22Rv1 (cell line): ENCODE results near the gene DTD1.

Experiments used
- H3K27ac ChIP-seq: fragments of 450-650 bp; 2 replicates; pipeline ENCODE4 v1.5.1; 2017
- CTCF ChIP-seq: fragments of 450-650 bp; IDR thresholded peaks from 2 replicates; pipeline ENCODE4 v1.5.1; 2017; ENCODE audit warnings: mild to moderate bottlenecking
- ZFX ChIP-seq: fragments of 450-650 bp; IDR thresholded peaks from 2 replicates; pipeline ENCODE4 v1.6.1; 2017; ENCODE audit warnings: antibody characterized with exemption, borderline replicate concordance

The DTD1 gene

GRCh38 chr20:18698735-18699380, 111.0 kb downstream of the DTD1 start:
- TF ChIP-seq CTCF (no peak), ZFX (no peak)
- H3K27ac ChIP-seq = no peak overlapping the region

GRCh38 chr20:18701969-18702368, 114.1 kb downstream of the DTD1 start:
- no peak for TF ChIP-seq ZFX
- TF ChIP-seq CTCF = no peak
- H3K27ac ChIP-seq = no peak overlapping the region

- TF ChIP-seq ZFX (no peak), CTCF (no peak)
- no peak overlapping the region for H3K27ac ChIP-seq
Observed at GRCh38 chr20:18702736-18703135, 114.9 kb downstream of the DTD1 start.

- no peak for TF ChIP-seq ZFX
- no peak for TF ChIP-seq CTCF
- H3K27ac ChIP-seq = no peak overlapping the region
Observed at GRCh38 chr20:18705490-18705889, 117.6 kb downstream of the DTD1 start.

GRCh38 chr20:18705910-18706309, 118.1 kb downstream of the DTD1 start:
- TF ChIP-seq CTCF (no peak), ZFX (no peak)
- no peak overlapping the region for H3K27ac ChIP-seq

GRCh38 chr20:18712131-18712530, 124.3 kb downstream of the DTD1 start:
- TF ChIP-seq CTCF (no peak), ZFX (no peak)
- no peak overlapping the region for H3K27ac ChIP-seq

- H3K27ac ChIP-seq = no peak overlapping the region
- TF ChIP-seq CTCF (no peak), ZFX (no peak)
Observed at GRCh38 chr20:18712882-18713281, 125.0 kb downstream of the DTD1 start.
